ENCODE data around the gene ZNF598. TPM values are rescaled to one million over a fixed set of nuclear protein-coding genes. Genes with fewer than 3 reads are reported as not detected.

The ZNF598 gene
- total and polyA plus RNA-seq, 2 of the 13 experiments (the other 11 are each of a cell fraction or from before 2014, with no cell fraction given), result 13.5 to 14.2 TPM

- TF ChIP-seq, protein P1, sequence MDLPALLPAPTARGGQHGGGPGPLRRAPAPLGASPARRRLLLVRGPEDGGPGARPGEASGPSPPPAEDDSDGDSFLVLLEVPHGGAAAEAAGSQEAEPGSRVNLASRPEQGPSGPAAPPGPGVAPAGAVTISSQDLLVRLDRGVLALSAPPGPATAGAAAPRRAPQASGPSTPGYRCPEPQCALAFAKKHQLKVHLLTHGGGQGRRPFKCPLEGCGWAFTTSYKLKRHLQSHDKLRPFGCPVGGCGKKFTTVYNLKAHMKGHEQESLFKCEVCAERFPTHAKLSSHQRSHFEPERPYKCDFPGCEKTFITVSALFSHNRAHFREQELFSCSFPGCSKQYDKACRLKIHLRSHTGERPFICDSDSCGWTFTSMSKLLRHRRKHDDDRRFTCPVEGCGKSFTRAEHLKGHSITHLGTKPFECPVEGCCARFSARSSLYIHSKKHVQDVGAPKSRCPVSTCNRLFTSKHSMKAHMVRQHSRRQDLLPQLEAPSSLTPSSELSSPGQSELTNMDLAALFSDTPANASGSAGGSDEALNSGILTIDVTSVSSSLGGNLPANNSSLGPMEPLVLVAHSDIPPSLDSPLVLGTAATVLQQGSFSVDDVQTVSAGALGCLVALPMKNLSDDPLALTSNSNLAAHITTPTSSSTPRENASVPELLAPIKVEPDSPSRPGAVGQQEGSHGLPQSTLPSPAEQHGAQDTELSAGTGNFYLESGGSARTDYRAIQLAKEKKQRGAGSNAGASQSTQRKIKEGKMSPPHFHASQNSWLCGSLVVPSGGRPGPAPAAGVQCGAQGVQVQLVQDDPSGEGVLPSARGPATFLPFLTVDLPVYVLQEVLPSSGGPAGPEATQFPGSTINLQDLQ (CRISPR knock-in tag; IDR thresholded peaks at IDR 0.05), result peak; percentile 67
- no peak for TF ChIP-seq CHD2 (IDR thresholded peaks at IDR 0.05; ENCODE audit: low read depth, low read length)
- TF ChIP-seq HOXA9 (CRISPR knock-in tag; IDR thresholded peaks at IDR 0.05; ENCODE audit: borderline replicate concordance), result no peak
- no peak for TF ChIP-seq ONECUT2 (CRISPR knock-in tag; IDR thresholded peaks at IDR 0.05)
- peak; percentile 85 for TF ChIP-seq KAT8 (CRISPR knock-in tag; IDR thresholded peaks at IDR 0.05)
- TF ChIP-seq, protein P2, sequence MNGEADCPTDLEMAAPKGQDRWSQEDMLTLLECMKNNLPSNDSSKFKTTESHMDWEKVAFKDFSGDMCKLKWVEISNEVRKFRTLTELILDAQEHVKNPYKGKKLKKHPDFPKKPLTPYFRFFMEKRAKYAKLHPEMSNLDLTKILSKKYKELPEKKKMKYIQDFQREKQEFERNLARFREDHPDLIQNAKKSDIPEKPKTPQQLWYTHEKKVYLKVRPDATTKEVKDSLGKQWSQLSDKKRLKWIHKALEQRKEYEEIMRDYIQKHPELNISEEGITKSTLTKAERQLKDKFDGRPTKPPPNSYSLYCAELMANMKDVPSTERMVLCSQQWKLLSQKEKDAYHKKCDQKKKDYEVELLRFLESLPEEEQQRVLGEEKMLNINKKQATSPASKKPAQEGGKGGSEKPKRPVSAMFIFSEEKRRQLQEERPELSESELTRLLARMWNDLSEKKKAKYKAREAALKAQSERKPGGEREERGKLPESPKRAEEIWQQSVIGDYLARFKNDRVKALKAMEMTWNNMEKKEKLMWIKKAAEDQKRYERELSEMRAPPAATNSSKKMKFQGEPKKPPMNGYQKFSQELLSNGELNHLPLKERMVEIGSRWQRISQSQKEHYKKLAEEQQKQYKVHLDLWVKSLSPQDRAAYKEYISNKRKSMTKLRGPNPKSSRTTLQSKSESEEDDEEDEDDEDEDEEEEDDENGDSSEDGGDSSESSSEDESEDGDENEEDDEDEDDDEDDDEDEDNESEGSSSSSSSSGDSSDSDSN (CRISPR knock-in tag; IDR thresholded peaks at IDR 0.05), result peak; percentile 96
- TF ChIP-seq NR2C2 (CRISPR knock-in tag; IDR thresholded peaks at IDR 0.05; ENCODE audit: borderline replicate concordance), result no peak
- TF ChIP-seq ZNF280B (CRISPR knock-in tag; IDR thresholded peaks at IDR 0.05; ENCODE audit: borderline replicate concordance), result peak; percentile 19; the same call in 1 of the 2 replicates
- TF ChIP-seq ZNF619 (CRISPR knock-in tag; IDR thresholded peaks at IDR 0.05), result peak; percentile 49; the same call in 1 of the 2 replicates
- TF ChIP-seq, protein P3, sequence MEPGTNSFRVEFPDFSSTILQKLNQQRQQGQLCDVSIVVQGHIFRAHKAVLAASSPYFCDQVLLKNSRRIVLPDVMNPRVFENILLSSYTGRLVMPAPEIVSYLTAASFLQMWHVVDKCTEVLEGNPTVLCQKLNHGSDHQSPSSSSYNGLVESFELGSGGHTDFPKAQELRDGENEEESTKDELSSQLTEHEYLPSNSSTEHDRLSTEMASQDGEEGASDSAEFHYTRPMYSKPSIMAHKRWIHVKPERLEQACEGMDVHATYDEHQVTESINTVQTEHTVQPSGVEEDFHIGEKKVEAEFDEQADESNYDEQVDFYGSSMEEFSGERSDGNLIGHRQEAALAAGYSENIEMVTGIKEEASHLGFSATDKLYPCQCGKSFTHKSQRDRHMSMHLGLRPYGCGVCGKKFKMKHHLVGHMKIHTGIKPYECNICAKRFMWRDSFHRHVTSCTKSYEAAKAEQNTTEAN (CRISPR knock-in tag; conservative IDR thresholded peaks at IDR 0.05), result no peak
- TF ChIP-seq, protein P4, sequence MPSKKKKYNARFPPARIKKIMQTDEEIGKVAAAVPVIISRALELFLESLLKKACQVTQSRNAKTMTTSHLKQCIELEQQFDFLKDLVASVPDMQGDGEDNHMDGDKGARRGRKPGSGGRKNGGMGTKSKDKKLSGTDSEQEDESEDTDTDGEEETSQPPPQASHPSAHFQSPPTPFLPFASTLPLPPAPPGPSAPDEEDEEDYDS (CRISPR knock-in tag; IDR thresholded peaks at IDR 0.05), result peak; percentile 73
- 0 out of 2 replicates have a peak, but pooled peaks have one; percentile 44 for TF ChIP-seq ZNF136 (CRISPR knock-in tag; IDR thresholded peaks at IDR 0.05; ENCODE audit: low read depth)
- TF ChIP-seq SMARCC2 (IDR thresholded peaks at IDR 0.05), result no peak
- TF ChIP-seq ZNF652 (CRISPR knock-in tag; IDR thresholded peaks at IDR 0.05; ENCODE audit: borderline replicate concordance, low read depth), result no peak
- TF ChIP-seq FOSL2 (CRISPR knock-in tag; IDR thresholded peaks at IDR 0.05), result peak; percentile 50; the same call in 1 of the 2 replicates
- peak; percentile 90 for TF ChIP-seq SRSF1 (optimal IDR thresholded peaks at IDR 0.05; ENCODE audit: low read depth, low read length)
- no peak for TF ChIP-seq ZNF7 (CRISPR knock-in tag; IDR thresholded peaks at IDR 0.05)
These were observed 26.0 kb upstream of the ZNF598 start (continued) for GRCh38 chr16:2035431-2036199.

All from HepG2 (cell line).